Measurements from ENCODE around the gene TOP3A.

Gene TOP3A

DNA sequence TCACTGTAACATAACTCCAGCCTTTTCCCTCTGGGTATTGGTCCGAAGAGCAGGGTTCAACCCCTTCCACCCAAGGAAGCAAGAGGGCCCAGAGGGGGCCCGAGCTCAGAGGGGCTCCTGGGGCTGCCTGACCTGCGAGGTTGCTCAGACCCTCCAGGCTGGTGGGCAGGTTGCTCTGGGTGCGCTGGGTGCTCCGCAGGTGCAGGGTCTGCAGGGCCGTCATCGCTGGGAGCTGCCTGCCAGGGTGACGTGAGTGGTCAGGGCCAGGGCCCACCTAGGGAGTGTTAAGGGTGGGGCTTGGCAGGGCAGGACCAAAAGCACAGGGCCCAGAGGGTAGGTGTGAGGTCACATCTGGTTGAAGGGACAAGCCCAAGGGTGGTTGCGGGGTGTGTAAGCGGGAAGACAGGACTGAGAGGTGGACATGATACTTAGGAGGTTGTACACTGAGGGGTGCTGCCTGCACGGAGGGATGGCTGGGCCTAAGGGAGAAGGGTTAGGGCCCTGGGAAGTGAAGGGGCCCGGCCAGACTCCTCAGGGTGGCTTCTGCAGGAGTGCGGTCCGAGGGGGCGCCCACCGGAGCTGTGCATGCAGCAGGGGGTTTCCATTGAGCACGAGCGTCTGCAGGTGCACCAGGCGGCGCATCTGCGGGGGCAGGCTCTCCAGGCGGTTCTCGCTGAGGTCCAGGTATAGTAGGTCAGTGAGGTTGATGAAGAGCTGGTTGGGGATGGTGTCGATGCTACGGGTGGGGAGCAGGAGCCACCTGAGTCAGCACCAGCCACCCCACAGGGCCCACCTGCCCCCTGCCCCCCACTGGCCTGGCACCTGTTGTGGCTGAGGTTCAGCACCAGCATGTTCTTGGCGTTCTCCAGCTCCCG, 60.6 kb downstream of the TOP3A start:
- DNase-seq = no peak

DNA sequence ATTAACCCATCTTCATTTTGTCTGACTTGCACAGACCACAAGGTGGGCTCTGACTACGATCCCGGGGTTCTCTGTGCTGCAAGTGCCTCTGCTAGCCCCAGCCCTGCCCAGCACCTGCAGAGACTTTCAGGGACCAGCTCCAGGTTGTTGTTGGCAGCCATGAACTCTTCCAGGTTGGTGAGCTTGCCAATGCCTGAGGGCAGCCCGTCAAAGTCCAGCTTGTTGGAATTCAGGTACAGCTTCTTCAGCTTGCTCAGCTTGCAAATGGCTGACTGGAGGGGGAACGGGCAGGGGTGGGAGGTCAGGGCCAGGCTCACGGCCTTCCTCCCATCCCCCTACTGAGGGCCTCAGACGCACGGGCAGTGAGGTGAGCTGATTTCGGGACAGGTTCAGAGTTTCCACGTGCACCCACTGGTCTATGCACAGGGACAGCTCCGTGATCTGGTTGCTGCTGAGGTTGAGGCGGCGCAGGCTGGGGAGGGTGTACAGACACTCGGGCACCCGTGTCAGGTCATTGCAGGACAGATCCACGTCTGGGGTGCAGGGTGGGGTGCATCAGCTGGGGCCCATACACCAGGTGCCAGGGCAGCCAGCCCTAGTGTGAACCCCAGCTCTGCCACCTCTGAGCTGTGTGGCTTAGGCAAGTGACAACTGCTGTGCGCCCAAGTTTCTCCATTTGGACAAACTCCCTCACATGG, 61.5 kb downstream of the TOP3A start:
- DNase-seq = no peak

- DNase-seq = no peak
These were observed 62.6 kb downstream of the TOP3A start for GRCh38 chr17:18252160-18252559.

DNA sequence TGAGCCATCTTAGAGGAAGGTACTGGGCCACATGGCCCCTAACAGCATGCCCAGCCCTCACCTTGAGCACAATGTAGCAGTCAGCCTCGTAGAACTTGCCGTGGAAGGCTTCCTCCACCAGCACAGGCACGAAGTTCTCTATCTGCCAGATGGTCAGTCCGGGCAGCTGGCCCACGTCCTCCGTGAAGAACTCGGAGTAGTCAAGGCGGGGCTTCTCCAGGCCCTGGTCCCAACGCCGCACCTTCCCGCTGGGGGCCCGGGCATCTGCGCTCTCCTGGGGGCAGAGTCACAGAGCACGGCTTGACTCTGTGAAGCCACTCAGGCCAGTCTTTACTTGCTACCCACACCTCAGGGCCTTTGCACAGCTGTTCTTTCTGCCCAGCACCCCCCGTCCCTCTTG, 63.6 kb downstream of the TOP3A start:
- DNase-seq = no peak

- DNase-seq = no peak
These were observed 64.1 kb downstream of the TOP3A start for GRCh38 chr17:18250708-18251107.

- no peak for DNase-seq
These were observed 64.5 kb downstream of the TOP3A start for GRCh38 chr17:18250259-18250658.

GRCh38 chr17:18248811-18249210, 66.0 kb downstream of the TOP3A start:
- no peak for DNase-seq

- DNase-seq = no peak
These were observed 66.5 kb downstream of the TOP3A start for GRCh38 chr17:18248300-18248731.

DNA sequence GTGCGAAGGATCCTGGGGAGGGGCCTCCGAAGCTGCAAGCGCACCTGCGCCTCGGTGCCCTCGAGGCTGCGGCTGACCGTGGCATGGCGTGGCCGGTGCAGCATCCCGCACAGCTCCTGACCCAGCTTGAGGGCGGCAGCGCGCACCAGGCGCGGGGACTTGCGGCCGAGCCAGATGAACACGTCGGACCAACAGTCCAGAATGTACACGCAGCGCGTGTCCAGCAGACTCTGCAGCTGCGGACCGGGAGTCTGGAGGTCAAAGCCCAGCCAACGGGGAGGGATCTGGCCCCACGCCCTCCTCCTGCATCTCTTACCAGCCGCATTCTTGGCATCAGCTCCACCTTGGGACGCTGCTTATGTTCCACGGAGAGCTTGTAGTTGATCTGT, 67.2 kb downstream of the TOP3A start:
- no peak for DNase-seq

DNA sequence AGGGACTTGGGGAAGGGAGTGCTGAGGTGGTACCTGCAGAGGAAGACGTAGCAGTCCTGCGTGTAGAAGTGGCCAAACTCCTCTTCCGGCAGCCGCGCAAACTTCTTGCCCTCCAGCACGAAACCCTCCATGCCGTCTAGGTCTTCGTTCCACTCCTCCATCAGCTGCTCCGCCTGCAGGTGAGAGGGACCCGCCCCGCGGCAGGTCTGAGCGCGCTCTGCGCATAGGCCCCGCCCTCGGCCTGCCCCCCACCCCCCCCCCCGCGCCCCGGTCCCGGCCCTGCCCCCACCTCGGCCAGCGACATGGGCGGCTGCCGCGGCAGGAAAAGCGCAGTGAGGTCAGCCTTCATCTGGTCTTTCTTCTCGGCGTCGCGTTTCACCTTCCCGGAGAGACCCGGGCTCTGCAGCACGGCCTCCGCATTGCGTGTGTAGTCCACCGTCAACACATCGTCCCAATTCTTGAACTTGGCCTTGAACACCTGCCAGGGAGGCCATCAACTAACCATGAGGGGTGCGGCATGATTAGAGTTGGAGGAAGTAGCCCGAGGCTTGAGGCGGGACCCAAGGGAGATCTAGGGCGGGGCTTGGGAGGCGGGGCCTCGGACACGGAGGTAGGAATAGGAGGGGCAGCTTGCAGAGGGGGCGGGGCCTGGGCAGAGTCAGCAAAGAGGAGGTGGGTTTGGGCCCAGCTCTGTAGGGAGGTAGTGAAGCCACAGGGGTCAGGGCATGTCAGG, 67.7 kb downstream of the TOP3A start:
- no peak for DNase-seq

GRCh38 chr17:18246109-18246725, 68.6 kb downstream of the TOP3A start:
- no peak for DNase-seq

DNA sequence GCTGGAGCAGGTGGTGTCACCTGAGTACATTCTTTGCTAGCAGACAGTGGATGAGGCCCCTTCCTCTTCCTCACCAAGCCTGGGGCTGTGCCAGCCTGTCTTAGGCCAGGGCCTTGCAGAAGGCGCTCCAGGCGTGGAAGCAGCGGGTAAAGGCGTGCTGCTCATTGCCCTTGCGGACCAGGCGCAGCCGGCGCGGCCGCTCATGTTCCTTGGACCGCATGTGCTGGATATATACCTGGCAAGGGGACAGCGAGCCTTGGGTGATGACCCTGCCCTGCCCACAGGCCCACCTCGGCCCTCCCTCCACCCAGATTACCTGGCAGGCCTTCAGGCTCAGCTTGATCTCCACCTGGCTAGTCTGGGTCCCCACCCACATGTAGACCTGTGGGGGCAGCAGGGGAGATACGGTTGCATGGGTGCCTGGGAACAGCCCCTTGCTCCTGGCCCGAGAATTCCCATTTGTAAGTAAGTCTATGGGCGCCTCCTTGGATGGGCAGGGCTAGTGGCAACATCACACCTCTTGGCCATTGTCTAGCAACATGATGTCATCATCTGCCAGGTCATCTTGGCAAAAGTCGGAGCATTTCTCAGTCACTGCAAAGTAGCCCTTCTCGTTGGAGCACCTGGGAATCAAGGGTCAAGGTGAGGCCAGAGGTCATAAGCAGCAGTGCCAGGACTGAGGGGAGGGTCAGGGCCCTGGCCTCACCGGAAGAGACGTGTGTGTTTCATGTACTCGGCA, 69.6 kb downstream of the TOP3A start:
- DNase-seq = no peak

DNA sequence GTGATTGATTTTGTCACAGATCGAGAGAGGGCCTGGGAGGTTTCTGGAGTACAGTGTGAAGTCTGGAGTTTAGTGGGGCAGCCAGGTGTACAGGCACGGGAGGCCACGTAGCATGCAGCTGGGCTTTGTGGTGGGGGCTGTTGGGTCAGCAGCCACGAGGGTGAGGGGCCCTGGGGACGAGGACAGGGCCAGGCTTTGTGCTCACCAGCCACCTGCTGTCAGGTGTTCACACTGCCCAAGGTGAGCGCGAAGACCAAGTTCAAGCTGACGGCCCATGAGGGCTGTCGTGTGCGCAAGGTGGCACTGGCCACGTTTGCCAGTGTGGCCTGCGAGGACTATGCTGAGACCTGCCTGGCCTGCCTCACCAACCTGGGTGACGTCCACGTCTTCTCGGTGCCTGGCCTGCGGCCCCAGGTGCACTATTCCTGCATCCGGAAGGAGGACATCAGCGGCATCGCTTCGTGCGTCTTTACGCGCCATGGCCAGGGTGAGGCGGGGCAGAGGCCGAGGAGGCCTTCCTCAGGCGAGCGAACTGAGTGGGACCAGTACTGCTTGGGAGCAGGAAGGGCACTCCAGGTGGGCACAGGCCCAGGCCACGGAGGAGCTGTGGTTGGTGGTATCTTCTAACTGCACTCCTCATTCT, 73.4 kb downstream of the TOP3A start:
- no peak for DNase-seq

DNA sequence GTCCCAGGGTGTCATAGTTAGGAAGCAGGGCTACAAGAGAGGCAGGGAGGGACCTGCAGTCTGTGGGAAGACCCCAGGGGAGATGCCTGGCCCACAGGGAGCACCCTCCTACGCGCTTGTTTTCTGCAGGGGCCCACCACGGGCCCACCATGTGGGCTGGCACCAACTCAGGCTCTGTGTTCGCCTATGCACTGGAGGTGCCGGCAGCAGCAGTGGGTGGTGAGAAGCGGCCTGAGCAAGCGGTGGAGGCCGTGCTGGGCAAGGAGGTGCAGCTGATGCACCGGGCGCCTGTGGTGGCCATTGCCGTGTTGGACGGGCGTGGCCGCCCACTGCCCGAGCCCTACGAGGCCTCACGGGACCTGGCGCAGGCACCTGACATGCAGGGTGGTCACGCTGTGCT, 74.3 kb downstream of the TOP3A start:
- no peak for DNase-seq

- DNase-seq = no peak
These were observed 76.5 kb downstream of the TOP3A start for GRCh38 chr17:18238299-18238698.

- DNase-seq = no peak
These were observed 77.3 kb downstream of the TOP3A start for GRCh38 chr17:18237461-18237860.

- no peak for DNase-seq
These were observed 78.3 kb downstream of the TOP3A start for GRCh38 chr17:18236494-18236893.

- no peak for DNase-seq
These were observed 79.0 kb downstream of the TOP3A start for GRCh38 chr17:18235743-18236256.

- no peak for DNase-seq
These were observed 79.9 kb downstream of the TOP3A start for GRCh38 chr17:18234853-18235380.

GRCh38 chr17:18233803-18234518, 80.8 kb downstream of the TOP3A start:
- DNase-seq = no peak

DNA sequence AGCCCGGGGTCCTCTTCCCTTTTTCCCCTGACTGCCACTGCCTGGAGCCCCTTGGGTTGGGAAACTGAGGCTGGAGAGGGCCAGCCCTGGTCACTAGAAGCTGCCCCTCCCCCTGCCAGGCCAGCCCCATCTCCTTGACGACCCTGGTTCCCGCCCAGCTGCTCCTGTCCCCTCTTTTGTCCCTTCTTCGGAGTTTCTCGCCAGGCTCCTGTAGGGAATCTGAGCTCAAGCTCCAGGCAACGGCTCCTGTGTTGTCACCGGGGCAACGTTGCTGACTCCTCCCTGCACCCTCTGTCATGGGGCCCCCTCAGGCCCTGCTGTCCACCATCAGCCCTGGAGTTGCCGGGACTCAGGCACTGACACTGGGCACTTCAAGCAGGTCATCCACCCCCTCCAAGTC, 83.6 kb downstream of the TOP3A start:
- no peak for DNase-seq
